ENCODE data around the gene R3HCC1L.
"Not testable (repeated sequence)": the region's sequence is repeated elsewhere in the genome, so short reads cannot be mapped to it uniquely, and the experiment has no call there.

The R3HCC1L gene

GRCh38 chr10:98182351-98182915 is 48.0 kb downstream of the R3HCC1L start:
- not testable (repeated sequence) for DNase-seq

DNA sequence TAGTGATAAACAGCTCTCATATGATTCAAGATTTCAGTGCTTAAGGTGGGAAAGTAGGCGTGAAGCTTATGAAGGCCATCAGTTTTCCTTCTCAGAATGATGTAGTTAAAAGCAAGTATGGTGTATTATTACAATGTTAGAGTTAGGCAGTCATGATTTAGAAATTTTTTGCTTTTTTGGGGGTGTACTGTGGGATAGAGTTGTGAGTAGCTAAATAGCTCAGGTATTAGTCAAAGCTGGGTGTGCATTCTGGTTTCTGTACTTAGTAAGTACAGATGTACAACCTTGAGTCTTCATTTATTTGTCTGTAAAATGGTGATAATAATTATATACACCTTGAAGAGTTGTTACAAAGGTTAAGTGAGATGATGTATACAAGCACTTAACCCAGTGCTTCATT is 52.2 kb downstream of the R3HCC1L start:
- DNase-seq = no peak

- DNase-seq = not testable (repeated sequence)
These were observed 56.3 kb downstream of the R3HCC1L start for GRCh38 chr10:98190773-98191172.

DNA sequence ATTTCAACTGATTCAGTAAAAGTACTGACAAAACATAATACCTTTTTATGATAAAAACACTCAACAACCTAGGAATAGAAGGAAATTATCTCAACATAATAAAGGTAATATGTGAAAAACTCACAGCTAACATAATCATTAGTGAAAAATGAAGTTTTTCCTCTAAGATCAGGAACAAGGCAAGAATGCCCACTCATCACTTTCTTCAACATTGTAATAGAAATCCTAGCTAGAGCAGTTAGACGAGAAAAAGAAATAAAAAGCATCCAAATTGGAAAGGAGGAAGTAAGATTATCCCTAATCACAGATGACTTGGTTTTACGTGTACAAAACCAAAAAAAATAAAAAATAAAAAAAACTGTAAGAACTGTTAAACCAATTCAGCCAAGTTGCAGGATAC is 58.6 kb downstream of the R3HCC1L start:
- no peak for DNase-seq

DNA sequence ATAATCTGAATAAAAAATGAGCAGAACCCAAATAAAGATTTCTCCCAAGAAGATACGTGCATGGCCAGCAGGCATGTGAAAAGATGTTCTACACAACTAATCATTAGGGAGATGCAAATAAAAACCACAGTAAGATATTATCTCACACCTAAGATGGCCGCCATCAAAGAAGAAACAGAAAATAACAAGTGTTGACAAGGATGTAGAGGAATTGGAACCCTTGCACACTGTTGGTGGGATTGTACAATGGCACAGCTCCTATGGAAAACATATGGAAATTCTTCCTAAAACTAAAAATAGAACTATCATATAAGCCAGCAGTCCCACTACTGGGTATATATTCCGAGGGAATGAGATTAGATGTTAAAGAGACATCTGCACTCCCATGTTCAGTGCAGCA is 60.2 kb downstream of the R3HCC1L start:
- DNase-seq = no peak

DNA sequence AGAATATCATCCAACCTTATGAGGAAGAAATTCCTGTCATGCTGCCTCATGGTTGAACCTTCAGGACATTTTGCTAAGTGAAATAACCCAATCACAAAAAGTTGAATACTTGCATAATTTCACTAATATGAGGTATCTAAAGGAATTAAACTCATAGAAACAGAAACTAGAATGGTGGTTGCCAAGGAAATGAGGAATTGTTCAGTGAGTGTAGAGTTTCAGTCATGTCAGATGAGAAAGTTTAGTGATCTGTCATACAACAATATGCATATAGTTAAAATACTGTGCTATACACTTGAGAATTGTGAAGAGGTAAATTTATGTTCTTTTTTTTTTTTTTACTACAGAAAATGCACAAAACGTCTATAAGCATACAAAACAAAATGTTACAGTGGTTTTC is 60.7 kb downstream of the R3HCC1L start:
- DNase-seq = no peak

GRCh38 chr10:98196985-98197384 is 62.5 kb downstream of the R3HCC1L start:
- DNase-seq = no peak

GRCh38 chr10:98201760-98202159 is 67.3 kb downstream of the R3HCC1L start:
- no peak for DNase-seq

- DNase-seq = no peak
These were observed 67.9 kb downstream of the R3HCC1L start for GRCh38 chr10:98202378-98202777.

- no peak for DNase-seq
These were observed 70.9 kb downstream of the R3HCC1L start for GRCh38 chr10:98205351-98205750.

DNA sequence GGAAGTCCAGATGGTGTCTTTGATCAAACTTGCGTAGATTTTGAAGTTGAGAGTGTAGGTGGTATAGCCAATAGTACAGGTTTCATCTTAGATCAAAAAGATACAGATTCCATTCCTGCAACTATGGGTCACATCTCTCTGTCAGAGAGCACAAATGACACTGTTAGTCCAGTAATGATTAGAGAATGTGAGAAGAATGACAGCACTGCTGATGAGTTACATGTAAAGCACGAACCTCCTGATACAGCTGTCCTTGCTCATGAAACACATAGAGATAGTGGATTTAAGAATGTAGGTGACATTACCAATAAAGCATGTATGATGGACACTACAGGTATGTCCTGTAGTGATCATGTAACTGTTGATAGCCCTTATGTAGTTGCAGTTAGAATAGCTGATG is 74.5 kb downstream of the R3HCC1L start:
- DNase-seq = no peak

DNA sequence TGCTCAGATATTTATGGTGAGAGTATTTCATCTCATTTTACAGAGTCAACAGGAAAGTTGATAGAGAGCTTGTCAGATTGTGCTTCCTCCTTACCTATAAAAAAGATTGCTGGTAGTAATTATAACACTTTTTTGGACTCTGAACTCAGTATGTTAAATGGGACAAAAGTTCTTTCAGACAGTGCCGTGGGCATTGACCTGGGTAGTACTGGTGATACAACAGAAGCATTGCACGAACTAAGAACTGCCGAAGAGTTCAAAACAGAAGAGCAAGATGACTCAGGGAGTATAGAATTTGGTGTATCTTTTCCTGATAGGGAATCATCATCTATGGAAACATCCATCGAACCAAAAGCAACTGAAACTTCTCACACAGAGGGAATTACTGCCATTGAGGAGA is 75.0 kb downstream of the R3HCC1L start:
- DNase-seq = no peak

- peak; percentile 26 for DNase-seq
These were observed 77.7 kb downstream of the R3HCC1L start for GRCh38 chr10:98212196-98212595.

- no peak for DNase-seq
These were observed 79.3 kb downstream of the R3HCC1L start for GRCh38 chr10:98213740-98214139.

DNA sequence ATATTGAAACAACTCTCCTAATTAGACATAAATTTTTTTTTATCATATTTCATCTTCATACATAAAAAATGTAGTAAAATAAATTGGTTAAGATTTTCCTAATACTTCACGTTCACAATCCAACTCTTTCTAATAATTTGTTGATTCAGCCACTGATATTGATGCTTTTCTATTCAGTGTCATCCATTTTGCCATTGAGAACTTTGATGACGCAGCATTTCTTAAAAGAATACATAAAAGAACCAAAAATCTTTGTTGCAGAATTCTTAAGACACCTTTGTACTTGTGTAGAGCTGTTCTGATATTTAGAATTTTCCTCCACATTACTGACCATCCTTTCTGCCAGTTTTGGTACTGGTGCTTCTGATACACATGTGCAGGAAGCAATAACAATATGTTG is 80.9 kb downstream of the R3HCC1L start:
- no peak for DNase-seq

GRCh38 chr10:98217801-98218200 is 83.3 kb downstream of the R3HCC1L start:
- no peak for DNase-seq

DNA sequence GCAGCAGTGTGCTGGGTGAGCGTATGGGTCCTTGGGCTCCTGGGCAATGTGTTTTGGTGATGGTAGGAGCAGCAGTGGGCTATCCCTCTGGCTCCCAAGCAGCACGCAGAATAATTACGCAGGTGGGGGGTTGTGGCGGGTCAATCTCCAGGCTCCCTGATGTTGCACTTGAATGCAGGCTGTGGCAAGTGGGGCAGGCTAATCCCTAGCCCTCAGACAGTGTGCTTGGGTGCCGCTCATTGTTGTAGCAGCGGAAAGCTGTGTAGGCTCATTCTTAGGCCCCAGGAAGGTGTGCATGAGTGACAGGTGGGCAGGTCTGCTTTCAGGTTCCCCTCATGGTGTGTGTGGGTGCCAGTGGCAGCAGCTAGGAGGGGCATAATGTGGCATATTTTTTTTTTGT is 89.4 kb downstream of the R3HCC1L start:
- no peak for DNase-seq

DNA sequence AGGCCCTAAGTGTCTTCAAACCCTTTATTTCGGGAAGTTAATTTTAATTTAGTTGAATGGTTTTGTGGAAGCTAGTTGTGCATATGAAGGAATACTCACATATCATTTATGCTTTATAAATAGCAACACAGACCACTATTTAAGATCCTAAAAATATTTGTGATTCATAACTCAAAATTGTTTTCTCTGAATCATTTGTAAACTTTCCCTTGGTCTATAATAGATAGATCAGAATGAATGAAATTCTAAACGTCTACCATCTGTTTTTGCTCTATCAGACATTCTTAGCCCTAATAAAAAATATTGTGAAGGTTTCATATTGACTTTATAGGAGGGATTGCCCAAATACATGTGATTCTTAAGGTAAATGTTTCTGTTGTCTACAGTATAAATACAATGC is 90.1 kb downstream of the R3HCC1L start:
- no peak for DNase-seq

- no peak for DNase-seq
These were observed 90.5 kb downstream of the R3HCC1L start for GRCh38 chr10:98224996-98225395.

- DNase-seq = no peak
These were observed 92.2 kb downstream of the R3HCC1L start for GRCh38 chr10:98226508-98227144.

- not testable (repeated sequence) for DNase-seq
These were observed 93.3 kb downstream of the R3HCC1L start for GRCh38 chr10:98227713-98228112.

GRCh38 chr10:98228266-98228665 is 93.8 kb downstream of the R3HCC1L start:
- DNase-seq = not testable (repeated sequence)

DNA sequence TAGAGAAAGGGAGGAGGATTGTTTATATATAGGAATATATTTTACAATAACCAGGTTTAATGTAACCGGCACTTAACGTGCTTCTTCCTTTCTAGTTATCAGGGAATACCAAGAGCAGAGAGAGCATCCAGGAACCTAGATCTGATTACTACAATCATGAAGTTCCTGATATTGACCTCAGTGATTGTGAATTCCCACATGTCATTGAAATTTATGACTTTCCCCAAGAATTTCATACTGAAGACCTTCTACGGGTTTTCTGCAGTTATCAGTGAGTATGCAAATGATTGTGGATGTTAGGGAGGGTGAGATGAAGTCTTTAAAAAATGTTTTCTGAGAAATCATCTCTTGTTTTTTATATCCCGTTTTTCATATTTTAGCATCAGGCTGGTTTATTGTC is 97.0 kb downstream of the R3HCC1L start:
- DNase-seq = no peak

GRCh38 chr10:98235846-98236245 is 101.4 kb downstream of the R3HCC1L start:
- no peak for DNase-seq

GRCh38 chr10:98236862-98237261 is 102.4 kb downstream of the R3HCC1L start:
- no peak for DNase-seq

Measured in femur (tissue), 1 donor.